HepG2 (cell line): ENCODE results near the gene PTTG1. TPM values are rescaled to one million over a fixed set of nuclear protein-coding genes. Genes with fewer than 3 reads are reported as not detected.

Experiments used
- CCDC6 ChIP-seq: sonication (generic); formaldehyde crosslinking; IDR thresholded peaks from 2 replicates; pipeline ENCODE4 v1.8.1; 2022; ENCODE audit warnings: mild to moderate bottlenecking, missing genetic modification reagents, moderate library complexity
- HDAC2 ChIP-seq: sonication (generic); formaldehyde crosslinking; IDR thresholded peaks from 2 replicates; pipeline ENCODE4 v1.4.0; 2020; ENCODE audit warnings: missing genetic modification reagents
- HDAC6 ChIP-seq: fragments of 200-600 bp; sonication (generic); IDR thresholded peaks from 2 replicates; pipeline ENCODE4 v1.7.0; 2017; ENCODE audit warnings: mild to moderate bottlenecking, antibody characterized with exemption, low read length, low read depth
- HNRNPUL1 ChIP-seq: fragments of 200-400 bp; formaldehyde crosslinking; IDR thresholded peaks from 2 replicates; pipeline ENCODE4 v1.6.1; 2017; ENCODE audit warnings: low read depth, mild to moderate bottlenecking, low read length, moderate library complexity
- KLF15 ChIP-seq: sonication (generic); formaldehyde crosslinking; IDR thresholded peaks from 2 replicates; pipeline ENCODE4 v1.8.1; 2023; ENCODE audit warnings: borderline replicate concordance, mild to moderate bottlenecking, inconsistent platforms, missing genetic modification reagents, mixed read lengths
- MAF1 ChIP-seq: sonication (generic); formaldehyde crosslinking; IDR thresholded peaks from 2 replicates; pipeline ENCODE4 v1.5.0; 2020; ENCODE audit warnings: missing genetic modification reagents, borderline replicate concordance
- NFYB ChIP-seq: sonication (generic); formaldehyde crosslinking; IDR thresholded peaks from 2 replicates; pipeline ENCODE4 v1.4.0; 2020; ENCODE audit warnings: missing genetic modification reagents
- SRF ChIP-seq: IDR thresholded peaks from 2 replicates; pipeline ENCODE4 v1.6.1; 2011; ENCODE audit warnings: mild to moderate bottlenecking, low read depth, low read length, moderate library complexity
- ZEB1 ChIP-seq: IDR thresholded peaks from 2 replicates; pipeline ENCODE4 v1.6.1; 2012; ENCODE audit warnings: mild to moderate bottlenecking, low read depth, inconsistent platforms; ENCODE audit not compliant: insufficient replicate concordance
- ZFAT ChIP-seq: sonication (generic); formaldehyde crosslinking; conservative IDR thresholded peaks from 2 replicates; pipeline ENCODE4 v1.8.1; 2023; ENCODE audit warnings: missing genetic modification reagents, inconsistent platforms
- ZFP36L2 ChIP-seq: sonication (generic); formaldehyde crosslinking; IDR thresholded peaks from 2 replicates; pipeline ENCODE4 v1.4.0; 2020; ENCODE audit warnings: missing genetic modification reagents
- ZNF253 ChIP-seq: sonication (generic); formaldehyde crosslinking; IDR thresholded peaks from 2 replicates; pipeline ENCODE4 v1.8.0; 2022; ENCODE audit warnings: mild to moderate bottlenecking, missing genetic modification reagents, borderline replicate concordance
- ZNF484 ChIP-seq: sonication (generic); formaldehyde crosslinking; IDR thresholded peaks from 2 replicates; pipeline ENCODE4 v1.5.1; 2020; ENCODE audit warnings: mild to moderate bottlenecking, low read depth, missing genetic modification reagents, borderline replicate concordance
- ZNF550 ChIP-seq: sonication (generic); formaldehyde crosslinking; IDR thresholded peaks from 2 replicates; pipeline ENCODE4 v1.4.0; 2020; ENCODE audit warnings: mild to moderate bottlenecking, missing genetic modification reagents, borderline replicate concordance
- ZNF660 ChIP-seq: sonication (generic); formaldehyde crosslinking; IDR thresholded peaks from 2 replicates; pipeline ENCODE4 v1.5.1; 2020; ENCODE audit warnings: mild to moderate bottlenecking, low read depth, missing genetic modification reagents, borderline replicate concordance
- ZNF747 ChIP-seq: sonication (generic); formaldehyde crosslinking; IDR thresholded peaks from 2 replicates; pipeline ENCODE4 v1.8.1; 2023; ENCODE audit warnings: missing genetic modification reagents, mild to moderate bottlenecking, borderline replicate concordance
- polyA plus RNA-seq, 8 experiments: library from polyadenylated mRNA; depleted of rRNA in 3 of 8; stranded (reverse) in 7 of 8; unstranded in 1 of 8; fragments of >200 nt; fragmentation: Illumina TruSeq in 4 of 8; extraction: Trizol in 4 of 8; gene quantifications; 2 replicates each; pipeline versions ENCODE4 v1.2.1 to v1.2.3, GENCODE V29; 2011 to 2016; ENCODE audit warnings: low read depth in 4 of 8, missing spikeins in 1 of 8, mixed read lengths in 1 of 8; ENCODE audit not compliant: insufficient read depth in 1 of 8
- total RNA-seq, 5 experiments: library from RNA; depleted of rRNA; stranded (reverse); fragments of >200 nt; fragmentation: Illumina TruSeq; extraction: Trizol; gene quantifications; 2 replicates each; pipeline ENCODE4 v1.2.3, GENCODE V29; 2016; ENCODE audit warnings: low read depth in 1 of 5
- TF ChIP-seq, protein P1 (sequence below): sonication (generic); formaldehyde crosslinking; IDR thresholded peaks from 2 replicates; pipeline ENCODE4 v1.5.0; 2020; ENCODE audit warnings: missing genetic modification reagents, mild to moderate bottlenecking, borderline replicate concordance
- TF ChIP-seq, protein P2 (sequence below): sonication (generic); formaldehyde crosslinking; IDR thresholded peaks from 2 replicates; pipeline ENCODE4 v1.4.0; 2020; ENCODE audit warnings: missing genetic modification reagents
- TF ChIP-seq, protein P3 (sequence below): sonication (generic); formaldehyde crosslinking; IDR thresholded peaks from 2 replicates; pipeline ENCODE4 v1.8.0; 2022; ENCODE audit warnings: mild to moderate bottlenecking, missing genetic modification reagents, moderate library complexity
- TF ChIP-seq, protein P4 (sequence below): sonication (generic); formaldehyde crosslinking; IDR thresholded peaks from 2 replicates; pipeline ENCODE4 v1.8.0; 2022; ENCODE audit warnings: mild to moderate bottlenecking, missing genetic modification reagents; ENCODE audit not compliant: insufficient replicate concordance

PTTG1 gene
- total and polyA plus RNA-seq, 2 of the 13 experiments (the other 11 are each of a cell fraction or from before 2014, with no cell fraction given), result 102 to 161 TPM

DNA sequence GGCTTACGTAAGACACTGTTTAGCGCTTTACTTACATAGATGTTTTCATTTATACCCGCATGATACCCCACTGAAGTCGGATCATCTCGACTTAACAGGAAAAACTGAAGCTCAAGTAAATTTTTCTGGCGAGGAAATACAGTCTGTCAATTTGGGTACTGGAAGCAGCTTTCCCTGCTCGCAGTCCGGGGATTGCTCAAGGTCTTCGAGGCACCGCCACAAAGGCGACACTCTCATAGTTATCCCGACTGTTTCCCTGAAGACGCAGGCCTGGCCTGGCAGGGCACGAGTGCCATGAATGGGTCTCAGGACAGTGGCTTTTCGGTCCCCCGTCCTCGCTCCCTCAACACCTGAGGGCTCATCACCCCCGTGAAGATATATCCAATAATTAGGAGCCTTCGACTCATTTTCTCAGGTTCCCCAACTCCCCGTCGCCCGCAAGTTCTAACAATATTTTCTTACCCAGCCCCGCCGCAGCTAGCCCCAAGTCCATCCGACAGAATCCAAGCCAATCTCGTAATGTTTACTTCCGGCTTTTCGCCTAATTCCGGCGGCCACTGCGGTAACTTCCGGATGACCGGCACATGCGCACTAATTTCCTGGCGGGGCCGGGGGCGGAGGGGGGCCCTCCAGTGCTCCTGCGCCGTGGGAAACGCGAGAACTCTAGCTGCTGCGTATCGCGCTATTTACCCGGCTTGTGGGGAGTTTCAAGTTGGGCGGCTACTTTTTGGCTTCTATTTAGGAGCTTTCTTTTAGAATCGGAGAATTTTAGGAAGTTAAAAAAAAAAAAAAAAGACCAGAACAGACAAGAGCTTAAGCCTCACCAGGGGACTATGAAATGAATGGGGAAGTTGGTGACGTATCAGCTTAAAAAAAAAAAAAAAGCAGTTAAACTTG lies 2.8 kb upstream of the PTTG1 start, which contains the start of gene SLU7 (continued):
- TF ChIP-seq ZFAT (CRISPR knock-in tag), result no peak
- TF ChIP-seq, protein P1, sequence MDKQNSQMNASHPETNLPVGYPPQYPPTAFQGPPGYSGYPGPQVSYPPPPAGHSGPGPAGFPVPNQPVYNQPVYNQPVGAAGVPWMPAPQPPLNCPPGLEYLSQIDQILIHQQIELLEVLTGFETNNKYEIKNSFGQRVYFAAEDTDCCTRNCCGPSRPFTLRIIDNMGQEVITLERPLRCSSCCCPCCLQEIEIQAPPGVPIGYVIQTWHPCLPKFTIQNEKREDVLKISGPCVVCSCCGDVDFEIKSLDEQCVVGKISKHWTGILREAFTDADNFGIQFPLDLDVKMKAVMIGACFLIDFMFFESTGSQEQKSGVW (CRISPR knock-in tag), result no peak
- TF ChIP-seq, protein P2, sequence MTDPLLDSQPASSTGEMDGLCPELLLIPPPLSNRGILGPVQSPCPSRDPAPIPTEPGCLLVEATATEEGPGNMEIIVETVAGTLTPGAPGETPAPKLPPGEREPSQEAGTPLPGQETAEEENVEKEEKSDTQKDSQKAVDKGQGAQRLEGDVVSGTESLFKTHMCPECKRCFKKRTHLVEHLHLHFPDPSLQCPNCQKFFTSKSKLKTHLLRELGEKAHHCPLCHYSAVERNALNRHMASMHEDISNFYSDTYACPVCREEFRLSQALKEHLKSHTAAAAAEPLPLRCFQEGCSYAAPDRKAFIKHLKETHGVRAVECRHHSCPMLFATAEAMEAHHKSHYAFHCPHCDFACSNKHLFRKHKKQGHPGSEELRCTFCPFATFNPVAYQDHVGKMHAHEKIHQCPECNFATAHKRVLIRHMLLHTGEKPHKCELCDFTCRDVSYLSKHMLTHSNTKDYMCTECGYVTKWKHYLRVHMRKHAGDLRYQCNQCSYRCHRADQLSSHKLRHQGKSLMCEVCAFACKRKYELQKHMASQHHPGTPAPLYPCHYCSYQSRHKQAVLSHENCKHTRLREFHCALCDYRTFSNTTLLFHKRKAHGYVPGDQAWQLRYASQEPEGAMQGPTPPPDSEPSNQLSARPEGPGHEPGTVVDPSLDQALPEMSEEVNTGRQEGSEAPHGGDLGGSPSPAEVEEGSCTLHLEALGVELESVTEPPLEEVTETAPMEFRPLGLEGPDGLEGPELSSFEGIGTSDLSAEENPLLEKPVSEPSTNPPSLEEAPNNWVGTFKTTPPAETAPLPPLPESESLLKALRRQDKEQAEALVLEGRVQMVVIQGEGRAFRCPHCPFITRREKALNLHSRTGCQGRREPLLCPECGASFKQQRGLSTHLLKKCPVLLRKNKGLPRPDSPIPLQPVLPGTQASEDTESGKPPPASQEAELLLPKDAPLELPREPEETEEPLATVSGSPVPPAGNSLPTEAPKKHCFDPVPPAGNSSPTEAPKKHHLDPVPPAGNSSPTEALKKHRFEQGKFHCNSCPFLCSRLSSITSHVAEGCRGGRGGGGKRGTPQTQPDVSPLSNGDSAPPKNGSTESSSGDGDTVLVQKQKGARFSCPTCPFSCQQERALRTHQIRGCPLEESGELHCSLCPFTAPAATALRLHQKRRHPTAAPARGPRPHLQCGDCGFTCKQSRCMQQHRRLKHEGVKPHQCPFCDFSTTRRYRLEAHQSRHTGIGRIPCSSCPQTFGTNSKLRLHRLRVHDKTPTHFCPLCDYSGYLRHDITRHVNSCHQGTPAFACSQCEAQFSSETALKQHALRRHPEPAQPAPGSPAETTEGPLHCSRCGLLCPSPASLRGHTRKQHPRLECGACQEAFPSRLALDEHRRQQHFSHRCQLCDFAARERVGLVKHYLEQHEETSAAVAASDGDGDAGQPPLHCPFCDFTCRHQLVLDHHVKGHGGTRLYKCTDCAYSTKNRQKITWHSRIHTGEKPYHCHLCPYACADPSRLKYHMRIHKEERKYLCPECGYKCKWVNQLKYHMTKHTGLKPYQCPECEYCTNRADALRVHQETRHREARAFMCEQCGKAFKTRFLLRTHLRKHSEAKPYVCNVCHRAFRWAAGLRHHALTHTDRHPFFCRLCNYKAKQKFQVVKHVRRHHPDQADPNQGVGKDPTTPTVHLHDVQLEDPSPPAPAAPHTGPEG (CRISPR knock-in tag), result no peak
- no peak for TF ChIP-seq KLF15 (CRISPR knock-in tag)
- TF ChIP-seq SRF, result no peak
- TF ChIP-seq MAF1 (CRISPR knock-in tag), result no peak
- TF ChIP-seq ZFP36L2 (CRISPR knock-in tag), result no peak
- no peak for TF ChIP-seq HDAC6
- no peak for TF ChIP-seq NFYB
- no peak for TF ChIP-seq ZNF253
- peak; percentile 53; the same call in 1 of the 2 replicates for TF ChIP-seq ZNF747
- TF ChIP-seq ZEB1, result no peak
- no peak for TF ChIP-seq ZNF484
- TF ChIP-seq CCDC6, result no peak
- TF ChIP-seq ZNF660 (CRISPR knock-in tag), result no peak
- TF ChIP-seq, protein P3, sequence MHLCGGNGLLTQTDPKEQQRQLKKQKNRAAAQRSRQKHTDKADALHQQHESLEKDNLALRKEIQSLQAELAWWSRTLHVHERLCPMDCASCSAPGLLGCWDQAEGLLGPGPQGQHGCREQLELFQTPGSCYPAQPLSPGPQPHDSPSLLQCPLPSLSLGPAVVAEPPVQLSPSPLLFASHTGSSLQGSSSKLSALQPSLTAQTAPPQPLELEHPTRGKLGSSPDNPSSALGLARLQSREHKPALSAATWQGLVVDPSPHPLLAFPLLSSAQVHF (CRISPR knock-in tag), result no peak
- no peak; the same call in 1 of the 2 replicates for TF ChIP-seq HDAC2
- TF ChIP-seq ZNF550 (CRISPR knock-in tag), result no peak
- no peak for TF ChIP-seq HNRNPUL1
- TF ChIP-seq, protein P4, sequence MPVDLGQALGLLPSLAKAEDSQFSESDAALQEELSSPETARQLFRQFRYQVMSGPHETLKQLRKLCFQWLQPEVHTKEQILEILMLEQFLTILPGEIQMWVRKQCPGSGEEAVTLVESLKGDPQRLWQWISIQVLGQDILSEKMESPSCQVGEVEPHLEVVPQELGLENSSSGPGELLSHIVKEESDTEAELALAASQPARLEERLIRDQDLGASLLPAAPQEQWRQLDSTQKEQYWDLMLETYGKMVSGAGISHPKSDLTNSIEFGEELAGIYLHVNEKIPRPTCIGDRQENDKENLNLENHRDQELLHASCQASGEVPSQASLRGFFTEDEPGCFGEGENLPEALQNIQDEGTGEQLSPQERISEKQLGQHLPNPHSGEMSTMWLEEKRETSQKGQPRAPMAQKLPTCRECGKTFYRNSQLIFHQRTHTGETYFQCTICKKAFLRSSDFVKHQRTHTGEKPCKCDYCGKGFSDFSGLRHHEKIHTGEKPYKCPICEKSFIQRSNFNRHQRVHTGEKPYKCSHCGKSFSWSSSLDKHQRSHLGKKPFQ (CRISPR knock-in tag), result peak; percentile 53
